ENCODE results near the gene AOAH.
"Not testable (repeated sequence)": the region's sequence is repeated elsewhere in the genome, so short reads cannot be mapped to it uniquely, and the experiment has no call there.

The AOAH gene

GRCh38 chr7:36736090-36736898 lies 12.0 kb upstream of the AOAH start:
- DNase-seq, result no peak

DNA sequence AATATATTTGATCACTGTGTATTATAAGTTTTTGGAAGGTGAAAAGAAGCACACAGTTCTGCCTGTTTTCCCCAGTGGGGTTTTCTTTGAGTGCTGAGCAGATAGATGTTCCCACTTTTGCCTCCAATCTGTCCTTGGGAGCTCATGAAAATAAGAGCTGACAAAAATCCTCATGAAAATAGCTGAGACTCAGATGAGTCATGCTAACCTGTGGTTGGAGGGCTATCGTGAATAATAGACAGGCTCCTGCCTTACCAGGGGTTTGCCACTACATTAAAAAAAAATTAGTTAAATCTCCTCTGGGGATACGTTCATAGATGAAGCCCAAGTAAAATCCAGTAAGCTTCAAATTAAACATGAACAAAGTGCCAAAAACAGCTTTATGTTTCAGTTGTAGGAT lies 10.9 kb upstream of the AOAH start:
- no peak for DNase-seq

DNA sequence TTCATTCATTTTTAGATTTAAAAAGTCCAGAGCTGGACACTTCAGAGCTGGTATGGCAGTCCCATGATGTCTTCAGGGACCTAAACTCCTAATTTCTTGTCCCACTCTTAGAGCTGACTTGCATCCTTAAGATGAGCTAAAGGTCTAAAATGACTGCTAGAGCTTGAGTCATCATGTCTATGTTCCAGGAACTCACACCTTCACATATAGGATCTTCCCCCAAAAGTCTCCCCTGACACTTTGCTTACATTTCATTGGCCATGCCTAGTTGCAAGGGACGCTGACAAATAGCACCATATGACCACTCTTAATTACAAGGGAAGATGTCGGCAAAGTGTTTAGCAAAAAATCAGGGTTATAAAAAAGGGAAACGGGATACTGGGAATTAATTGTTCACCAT lies 10.4 kb upstream of the AOAH start:
- DNase-seq, result no peak

DNA sequence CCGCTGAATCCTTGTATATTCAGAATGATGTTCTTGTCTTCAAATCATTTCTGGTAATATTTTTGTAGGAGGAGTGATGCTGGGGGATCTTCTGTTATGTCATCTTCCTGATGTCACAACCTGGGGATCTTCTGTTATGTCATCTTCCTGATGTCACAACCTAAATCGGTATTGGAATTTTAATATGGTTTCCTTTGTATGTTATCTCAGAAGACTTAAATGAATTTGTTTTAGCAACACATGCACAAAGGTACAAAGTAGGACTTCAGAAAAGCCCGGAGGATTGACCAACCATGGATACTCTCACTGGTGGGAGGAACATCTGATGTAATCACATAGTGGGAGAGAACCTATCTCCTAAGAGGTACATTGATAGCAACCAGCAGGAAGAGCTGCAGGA lies 9.1 kb upstream of the AOAH start:
- no peak for DNase-seq

DNA sequence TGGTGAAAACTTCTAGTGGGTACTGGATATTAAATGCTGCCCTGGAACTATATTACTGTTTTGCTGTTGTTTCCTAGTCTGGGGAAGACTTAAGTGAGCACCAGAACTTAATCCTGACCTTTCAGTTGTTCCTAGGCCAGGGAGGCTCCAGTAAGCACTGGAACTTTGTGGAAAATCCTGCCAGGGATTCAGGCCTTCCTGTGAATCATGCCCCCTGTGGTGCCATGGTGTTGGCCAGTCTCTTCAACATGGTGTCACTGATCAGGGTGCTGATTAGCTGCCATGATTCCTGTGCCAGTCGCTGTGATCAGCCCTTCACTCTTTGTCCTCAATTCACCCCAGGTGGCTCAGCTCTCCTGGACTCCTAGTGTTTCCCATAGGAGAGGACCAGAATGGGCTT lies 8.5 kb upstream of the AOAH start:
- DNase-seq, result no peak

GRCh38 chr7:36730046-36730445 lies 5.8 kb upstream of the AOAH start:
- DNase-seq, result no peak

DNA sequence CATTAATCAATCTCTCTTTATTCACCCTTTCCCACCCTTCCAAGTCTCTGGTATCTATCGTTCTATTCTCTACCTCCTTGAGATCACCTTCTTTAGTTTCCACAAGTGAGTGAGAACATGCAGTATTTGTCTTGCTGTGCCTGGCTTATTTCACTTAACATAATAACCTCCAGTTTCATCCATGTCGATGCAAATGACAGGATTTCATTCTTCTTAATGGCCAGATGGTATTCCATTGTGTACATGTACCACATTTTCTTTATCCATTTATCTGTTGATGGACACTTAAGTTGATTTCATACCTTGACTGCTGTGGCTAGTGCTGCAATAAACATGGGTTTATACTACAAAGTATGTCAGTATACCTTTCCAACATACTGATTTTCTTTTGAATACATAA lies 3.8 kb upstream of the AOAH start:
- DNase-seq, result no peak

- DNase-seq, result no peak
Measured at GRCh38 chr7:36726806-36727503, 2.7 kb upstream of the AOAH start.

- no peak for DNase-seq
Measured at GRCh38 chr7:36726311-36726710, 2.0 kb upstream of the AOAH start.

- no peak for DNase-seq
Measured at GRCh38 chr7:36724996-36725395, 702 bp upstream of the AOAH start.

DNA sequence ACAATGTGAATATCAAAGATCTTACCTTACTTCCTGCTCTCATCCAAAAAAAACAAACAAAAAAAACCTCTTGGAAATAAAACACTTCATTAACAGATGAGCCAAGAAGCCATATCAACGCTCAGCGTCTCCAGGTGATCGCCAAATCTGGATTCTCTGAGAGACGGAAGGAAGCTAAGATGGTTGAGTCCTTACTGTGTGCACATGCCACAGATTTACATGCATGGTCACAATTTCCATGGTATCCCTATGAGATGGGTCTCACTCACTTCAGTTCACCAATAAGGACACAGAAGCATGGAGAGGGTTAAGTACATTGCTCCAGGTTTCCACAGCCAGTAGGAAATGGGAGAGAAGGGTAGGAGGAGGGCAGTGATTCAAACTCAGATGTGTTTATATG lies 1.0 kb downstream of the AOAH start:
- DNase-seq, result no peak

DNA sequence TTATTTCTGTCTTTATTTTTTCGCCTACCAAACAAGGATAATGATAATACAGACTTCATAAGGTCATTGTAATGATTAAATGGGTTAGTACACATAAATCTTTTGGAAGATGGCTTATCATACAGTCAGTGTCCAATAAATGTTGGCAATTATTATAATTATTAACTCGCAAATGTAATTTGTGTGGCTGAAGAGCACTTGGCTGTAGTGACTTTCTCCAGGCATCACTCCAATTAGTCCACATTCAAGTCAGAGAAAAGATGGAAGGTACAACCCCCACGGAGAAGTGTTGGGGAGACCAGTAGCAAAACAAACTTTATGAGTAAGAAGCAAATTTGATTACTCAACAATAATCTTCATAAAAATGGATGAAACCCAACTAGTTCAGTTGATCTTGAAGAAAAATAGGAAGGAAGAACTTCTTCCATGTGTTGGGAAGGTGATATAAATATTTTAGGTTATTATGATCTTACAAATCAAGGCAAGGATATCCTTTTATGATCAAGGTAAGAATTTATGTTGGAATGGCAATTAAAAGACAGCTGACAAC lies 5.1 kb downstream of the AOAH start:
- no peak for DNase-seq

DNA sequence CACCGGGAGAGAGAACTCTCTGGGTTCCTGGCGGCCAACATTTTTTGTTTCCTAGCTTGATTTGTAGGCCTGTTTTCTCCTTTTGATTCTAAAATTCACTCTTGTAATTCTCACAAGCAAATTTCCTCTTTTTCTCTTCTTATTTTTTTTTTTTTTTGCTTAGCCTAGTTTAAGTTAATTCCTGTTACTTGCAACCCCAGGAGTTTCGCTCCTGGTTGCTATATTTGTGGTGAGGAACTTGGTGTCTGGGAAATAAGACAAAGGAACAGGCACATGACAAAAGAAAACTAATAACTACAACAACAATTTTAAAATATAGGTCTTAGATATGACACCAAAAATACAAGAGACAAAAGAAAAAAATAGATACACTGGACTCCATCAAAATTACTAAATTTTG lies 6.7 kb downstream of the AOAH start:
- DNase-seq, result no peak

DNA sequence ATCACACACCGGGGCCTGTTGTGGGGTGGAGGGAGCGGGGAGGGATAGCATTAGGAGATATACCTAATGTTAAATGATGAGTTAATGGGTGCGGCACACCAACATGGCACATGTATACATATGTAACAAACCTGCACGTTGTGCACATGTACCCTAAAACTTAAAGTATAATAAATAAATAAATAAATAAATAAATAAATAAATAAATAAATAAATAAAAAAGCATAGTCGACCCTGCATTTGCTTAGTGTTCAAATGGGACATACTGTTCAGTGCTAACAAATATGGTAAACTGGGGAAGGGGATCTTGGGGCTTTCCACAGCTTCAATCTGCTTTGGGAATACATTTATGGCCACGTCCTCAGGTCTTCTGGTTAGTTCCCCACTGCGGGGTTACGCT lies 7.5 kb downstream of the AOAH start:
- not testable (repeated sequence) for DNase-seq

DNA sequence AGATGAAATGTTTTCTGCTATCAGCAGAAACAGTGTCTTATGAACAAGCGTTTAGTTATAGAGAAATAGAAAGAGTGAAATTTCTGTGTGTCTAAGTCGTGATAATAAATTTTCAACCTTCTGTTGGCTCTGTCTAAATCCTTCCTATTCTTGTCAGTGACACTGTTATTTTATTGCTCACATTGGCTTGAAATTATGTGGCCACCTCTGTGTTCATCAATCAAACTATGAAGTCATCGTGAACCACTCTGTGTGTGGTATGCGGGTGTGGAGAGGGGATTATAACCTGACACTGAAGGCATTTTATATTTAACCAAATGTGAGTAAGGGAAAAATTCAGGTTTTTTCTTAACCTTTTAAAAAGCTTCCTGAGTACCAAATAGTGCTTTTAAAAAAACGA lies 12.3 kb downstream of the AOAH start:
- no peak for DNase-seq

DNA sequence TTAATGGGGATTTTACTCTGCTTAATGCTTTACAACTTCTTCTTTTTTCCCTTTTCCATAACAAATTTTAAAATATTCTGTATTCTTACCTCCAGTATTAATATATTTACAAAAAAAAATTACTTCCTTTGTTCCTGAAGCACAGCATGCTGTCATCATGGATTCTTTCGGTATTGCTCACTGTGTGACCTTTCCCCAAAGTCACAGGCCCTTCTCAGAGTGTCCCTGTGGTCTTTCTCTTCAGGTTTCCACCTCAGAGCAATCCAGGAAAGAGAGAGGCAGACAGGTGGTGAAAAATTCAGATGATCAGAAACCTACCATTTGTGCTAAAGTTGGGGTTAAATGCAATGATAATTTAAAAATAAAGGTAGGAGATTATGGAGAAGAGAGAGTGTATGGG lies 13.0 kb downstream of the AOAH start:
- DNase-seq, result no peak

DNA sequence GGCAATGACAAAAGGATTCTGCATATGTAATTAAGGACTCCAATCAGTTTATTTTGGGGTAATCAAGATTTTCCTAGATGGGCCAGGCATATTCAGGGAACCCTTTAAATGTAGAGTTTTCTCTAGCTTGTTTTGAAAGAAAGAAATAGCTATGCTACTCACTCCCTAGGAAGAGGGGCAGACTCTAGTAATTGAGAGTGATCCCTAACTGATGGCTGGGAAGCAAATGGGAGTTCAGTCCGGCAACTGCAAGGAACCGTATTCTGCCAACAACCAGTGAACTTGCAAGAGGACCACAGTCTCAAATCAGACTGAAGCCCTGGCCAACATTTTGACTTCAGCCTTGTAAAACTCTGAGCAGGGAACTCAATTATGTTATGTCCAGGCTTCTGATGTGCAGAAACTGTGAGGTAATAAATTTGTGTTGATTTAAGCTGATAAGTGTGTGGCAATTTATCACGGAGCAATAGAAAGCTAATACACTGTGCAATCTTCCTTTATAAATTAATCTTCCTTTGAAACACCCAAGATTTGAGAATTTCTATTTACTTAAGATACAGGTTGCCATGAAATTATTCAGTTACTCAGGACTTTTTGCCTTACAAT lies 14.0 kb downstream of the AOAH start:
- DNase-seq, result no peak

DNA sequence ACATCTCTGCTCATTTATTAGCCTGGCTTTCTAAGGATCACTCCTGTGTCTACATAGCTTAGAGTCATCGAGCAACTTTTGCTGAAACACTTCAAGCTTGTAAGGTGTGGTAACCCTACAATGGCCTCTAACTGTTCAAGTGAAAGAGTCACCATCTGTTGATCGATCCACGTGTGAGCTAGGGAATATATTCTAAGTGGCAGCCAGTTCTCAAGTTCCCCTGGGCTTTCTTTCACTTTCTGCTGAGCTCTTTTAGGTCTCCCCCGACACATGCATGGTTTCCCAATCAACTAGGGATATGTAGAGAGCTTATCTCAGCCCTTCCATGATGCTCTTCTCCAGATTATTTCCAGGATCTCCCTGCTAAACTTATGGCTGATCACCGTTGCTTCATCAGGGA lies 15.5 kb downstream of the AOAH start:
- DNase-seq, result no peak

- DNase-seq, result no peak
Measured at GRCh38 chr7:36707898-36708297, 16.4 kb downstream of the AOAH start.

GRCh38 chr7:36707465-36707864 lies 16.8 kb downstream of the AOAH start:
- DNase-seq, result no peak

- not testable (repeated sequence) for DNase-seq
Measured at GRCh38 chr7:36703860-36704259, 20.4 kb downstream of the AOAH start.

GRCh38 chr7:36692456-36692855 lies 31.8 kb downstream of the AOAH start:
- no peak for DNase-seq

GRCh38 chr7:36691983-36692382 lies 32.3 kb downstream of the AOAH start:
- DNase-seq, result no peak

Measured in COR-L47 (cell line).